GM19193 (cell line): ENCODE measurements around the gene CSTA.

ENCODE experiments used
- POLR2A ChIP-seq: IDR thresholded peaks from 4 replicates; pipeline ENCODE4 v1.6.1; 2011; ENCODE audit not compliant: insufficient read depth, insufficient read length; ENCODE audit errors: extremely low read depth

CSTA gene, protein sequence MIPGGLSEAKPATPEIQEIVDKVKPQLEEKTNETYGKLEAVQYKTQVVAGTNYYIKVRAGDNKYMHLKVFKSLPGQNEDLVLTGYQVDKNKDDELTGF

GRCh38 chr3:122324871-122325323, at the start of gene CSTA:
TSS of gene CSTA (plus strand) at chr3:122325248. CDS start at chr3:122325293, 45 bp downstream.
- no peak for TF ChIP-seq POLR2A

DNA sequence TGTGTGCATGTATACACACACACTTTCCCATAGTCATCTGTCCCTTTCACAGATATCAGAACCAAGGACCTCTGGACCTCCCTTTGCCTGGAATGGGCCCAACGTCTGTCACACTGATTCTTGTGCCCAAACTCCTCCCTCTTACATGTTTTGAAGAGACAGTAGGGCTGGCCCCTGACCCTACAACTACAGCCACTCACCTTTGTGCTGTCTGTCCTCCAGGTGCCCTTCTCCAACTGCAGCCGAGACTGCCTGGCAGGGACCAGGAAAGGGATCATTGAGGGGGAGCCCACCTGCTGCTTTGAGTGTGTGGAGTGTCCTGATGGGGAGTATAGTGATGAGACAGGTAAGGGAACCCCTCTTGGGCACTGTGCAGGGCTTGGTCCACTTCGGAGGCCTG, 43.2 kb upstream of the CSTA start:
- no peak for TF ChIP-seq POLR2A

DNA sequence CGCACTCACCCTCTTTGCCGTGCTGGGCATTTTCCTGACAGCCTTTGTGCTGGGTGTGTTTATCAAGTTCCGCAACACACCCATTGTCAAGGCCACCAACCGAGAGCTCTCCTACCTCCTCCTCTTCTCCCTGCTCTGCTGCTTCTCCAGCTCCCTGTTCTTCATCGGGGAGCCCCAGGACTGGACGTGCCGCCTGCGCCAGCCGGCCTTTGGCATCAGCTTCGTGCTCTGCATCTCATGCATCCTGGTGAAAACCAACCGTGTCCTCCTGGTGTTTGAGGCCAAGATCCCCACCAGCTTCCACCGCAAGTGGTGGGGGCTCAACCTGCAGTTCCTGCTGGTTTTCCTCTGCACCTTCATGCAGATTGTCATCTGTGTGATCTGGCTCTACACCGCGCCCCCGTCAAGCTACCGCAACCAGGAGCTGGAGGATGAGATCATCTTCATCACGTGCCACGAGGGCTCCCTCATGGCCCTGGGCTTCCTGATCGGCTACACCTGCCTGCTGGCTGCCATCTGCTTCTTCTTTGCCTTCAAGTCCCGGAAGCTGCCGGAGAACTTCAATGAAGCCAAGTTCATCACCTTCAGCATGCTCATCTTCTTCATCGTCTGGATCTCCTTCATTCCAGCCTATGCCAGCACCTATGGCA, 41.1 kb upstream of the CSTA start:
- no peak for TF ChIP-seq POLR2A

DNA sequence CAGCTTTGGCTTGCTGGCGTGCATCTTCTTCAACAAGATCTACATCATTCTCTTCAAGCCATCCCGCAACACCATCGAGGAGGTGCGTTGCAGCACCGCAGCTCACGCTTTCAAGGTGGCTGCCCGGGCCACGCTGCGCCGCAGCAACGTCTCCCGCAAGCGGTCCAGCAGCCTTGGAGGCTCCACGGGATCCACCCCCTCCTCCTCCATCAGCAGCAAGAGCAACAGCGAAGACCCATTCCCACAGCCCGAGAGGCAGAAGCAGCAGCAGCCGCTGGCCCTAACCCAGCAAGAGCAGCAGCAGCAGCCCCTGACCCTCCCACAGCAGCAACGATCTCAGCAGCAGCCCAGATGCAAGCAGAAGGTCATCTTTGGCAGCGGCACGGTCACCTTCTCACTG, 40.6 kb upstream of the CSTA start:
- no peak for TF ChIP-seq POLR2A

DNA sequence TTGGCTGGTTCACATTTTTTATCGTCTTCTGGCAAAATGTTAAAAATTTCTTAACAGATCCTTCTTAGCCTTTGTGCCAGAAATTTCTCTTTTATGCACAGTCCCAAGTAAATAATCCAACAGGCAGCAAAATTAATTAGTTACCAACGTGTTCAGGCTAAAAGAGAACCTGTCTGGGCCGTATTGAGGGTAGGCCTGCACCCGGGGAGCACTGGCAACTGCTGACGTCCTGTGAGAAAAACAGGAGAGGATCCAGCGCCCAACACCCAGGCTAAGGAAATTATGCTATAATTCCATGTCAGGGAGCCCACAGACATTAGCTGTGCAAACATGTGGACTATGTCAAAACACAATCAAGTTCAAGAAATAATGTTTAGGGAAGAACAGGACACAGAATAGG, 30.7 kb upstream of the CSTA start:
- no peak for TF ChIP-seq POLR2A

DNA sequence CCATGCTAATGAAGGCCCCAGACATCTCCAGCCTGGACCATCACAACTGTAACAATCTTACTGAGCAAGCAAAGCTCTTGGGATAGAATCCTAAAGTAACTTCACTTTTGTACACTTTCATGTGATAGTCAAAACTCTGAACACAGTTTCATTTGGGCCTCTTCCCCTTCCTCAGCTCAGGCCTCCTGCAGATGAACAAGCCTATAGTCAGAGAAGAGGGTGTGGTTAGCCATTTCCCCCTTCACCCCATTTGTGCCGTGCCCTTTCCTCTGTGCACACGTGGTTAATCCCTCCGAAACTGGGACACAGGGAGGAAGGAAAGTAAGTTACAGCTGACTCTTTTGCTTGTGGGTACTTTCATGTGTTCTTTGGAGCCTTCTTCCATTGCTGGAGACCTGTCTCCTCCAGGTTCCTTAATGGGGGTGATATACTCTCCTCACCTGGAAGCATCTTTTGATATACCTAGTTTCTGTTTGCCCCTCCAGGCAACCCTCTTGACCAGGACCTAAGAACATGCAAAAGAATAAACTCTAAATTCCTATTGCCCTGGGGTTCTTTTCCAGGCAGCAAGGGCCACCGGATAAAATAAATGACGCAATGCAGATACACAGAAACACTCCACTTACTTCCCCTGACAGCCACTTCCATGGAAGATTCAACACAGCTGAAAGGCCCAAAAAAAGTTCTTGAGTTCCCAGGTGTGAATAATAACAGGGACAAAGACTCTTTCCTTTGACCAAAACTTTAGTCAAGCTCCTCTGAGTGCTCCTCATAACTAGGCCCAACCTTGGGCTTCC, 29.6 kb upstream of the CSTA start:
- TF ChIP-seq POLR2A: no peak

DNA sequence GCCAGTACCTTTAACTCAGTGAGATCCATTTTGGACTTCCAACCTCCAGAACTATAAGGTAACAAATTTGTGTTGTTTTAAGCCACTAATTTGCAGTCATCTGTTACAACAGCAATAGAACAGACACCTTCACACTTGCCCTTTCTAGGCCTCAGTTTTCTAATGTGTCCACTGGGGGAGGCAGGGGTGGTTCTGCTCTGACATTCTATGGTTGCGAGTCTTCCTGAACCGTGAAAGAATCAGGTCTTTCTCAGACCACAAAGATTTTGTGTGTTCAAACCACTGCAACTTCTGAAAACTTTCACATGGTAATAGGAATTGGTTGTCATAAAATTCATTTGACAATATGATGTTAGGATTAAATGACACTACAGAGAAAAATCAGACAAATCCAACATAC, 26.8 kb upstream of the CSTA start:
- no peak for TF ChIP-seq POLR2A

DNA sequence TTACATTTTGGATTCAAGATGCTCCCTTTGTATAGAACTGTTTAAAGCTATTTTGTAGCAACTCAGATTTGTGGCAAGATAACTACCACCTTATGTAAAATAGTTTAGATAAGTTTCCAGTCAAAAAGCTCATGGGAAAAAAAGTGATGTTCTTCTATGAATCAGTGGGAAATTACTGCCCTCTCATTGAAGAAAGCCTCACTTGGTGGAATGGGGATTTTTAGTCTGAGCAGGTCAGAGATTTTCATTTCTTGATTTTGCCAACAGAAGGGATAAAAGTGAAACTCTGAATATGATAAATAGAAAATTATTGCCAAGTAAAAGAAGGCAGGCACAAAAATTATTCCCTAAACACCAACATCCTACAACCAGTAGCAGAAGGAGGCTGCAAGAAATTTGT, 25.8 kb upstream of the CSTA start:
- no peak for TF ChIP-seq POLR2A

DNA sequence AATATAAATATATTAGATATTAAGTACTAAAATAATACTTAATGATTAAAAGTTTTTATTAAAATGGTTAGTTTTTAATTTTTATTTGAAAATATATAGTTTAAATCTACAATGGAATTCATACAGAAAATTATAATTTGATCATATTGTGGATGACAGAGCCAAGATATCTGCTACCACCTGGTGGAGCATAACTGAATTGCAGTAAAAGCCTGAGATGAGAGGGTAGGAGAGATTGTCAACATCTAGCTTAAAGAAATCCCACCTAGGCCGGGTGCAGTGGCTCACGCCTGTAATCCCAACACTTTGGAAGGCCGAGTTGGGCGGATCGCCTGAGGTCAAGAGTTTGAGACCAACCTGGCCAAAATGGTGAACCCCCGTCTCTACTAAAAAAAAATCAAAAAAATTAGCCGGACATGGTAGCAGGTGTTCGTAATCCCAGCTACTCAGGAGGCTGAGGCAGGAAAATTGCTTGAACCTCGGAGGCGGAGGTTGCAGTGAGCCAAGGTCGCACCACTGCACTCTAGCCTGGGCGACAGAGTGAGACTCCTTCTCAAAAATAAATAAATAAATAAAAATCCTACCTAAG, 25.1 kb upstream of the CSTA start:
- no peak for TF ChIP-seq POLR2A

GRCh38 chr3:122301063-122301462, 24.0 kb upstream of the CSTA start:
- TF ChIP-seq POLR2A: no peak

DNA sequence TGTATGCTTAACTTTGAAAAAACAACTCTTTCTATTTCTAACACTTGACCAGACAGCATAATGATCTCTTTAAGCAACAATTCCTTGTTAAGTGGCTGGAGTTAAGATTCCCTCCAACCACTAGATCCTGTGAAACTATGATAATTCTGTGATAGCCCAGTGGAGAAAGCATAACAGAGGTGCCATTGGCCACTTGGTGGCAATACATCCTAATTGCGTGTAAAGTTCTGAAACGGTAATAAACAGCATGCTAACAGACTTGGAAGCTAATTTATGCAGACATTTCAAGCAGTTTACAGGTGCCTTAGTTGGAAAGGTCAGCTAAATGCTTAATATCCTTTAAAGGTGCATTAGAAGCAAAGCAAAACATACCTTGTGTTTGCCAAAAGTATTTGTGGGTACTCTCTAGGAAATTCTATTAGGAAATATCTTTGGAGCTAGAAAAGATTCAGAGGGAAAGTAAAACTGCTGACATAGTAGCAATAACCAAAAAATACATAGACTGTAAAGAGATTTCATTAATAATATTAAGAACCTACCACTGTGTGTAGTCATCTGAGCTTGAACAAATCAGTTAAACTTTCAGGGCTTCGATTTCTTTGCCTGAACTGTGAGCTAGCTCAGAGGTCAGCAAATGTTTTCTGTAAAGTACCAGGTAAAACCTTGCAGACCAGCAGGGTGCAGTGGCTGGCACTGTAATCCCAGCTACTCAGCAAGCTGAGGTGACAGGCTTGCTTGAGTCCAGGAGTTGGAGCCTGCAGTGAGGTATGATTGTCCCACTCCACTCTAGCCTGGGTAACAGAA, 19.0 kb upstream of the CSTA start:
- TF ChIP-seq POLR2A: no peak

DNA sequence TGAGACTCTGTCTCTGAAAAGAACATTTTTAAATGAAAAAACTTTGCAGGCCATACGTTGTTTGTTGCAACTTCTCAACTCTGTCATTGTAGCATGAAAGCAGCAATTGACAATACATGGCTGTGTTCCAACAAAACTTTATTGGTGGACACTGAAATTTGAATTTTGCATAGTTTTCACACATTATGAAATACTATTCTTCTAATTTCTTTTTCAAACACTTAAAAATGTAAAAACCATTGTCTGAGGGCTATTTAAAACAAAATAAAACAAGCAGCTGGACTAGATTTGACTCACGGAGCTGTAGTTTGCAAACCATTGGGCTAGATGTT, 18.5 kb upstream of the CSTA start:
- no peak for TF ChIP-seq POLR2A

DNA sequence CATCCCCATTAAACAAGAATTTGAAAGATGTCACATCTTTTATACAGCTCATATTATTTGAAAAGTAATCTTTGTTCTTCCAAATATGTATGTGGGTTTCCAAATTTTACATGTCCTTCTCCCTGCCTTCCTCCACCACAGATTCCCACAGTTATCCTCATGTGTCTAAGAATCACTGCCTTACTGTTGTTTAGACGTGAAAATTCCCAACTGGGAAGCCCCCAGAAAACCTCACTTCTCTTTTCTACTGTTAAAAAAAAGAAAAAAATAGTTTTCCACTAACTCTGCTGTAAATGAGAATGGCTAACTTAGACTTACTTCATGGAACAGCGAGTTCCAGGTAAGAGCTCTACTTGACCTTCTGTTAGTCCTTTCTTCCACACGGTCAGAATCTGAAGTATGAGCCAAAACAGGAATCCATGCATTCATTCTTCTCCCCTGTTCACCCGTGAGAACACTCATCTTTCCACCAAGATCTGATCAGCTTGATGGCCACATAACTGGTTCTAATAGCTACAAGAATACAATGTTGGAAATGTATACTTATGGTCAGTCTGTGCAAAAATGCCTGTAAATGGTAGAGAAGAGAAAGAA, 17.9 kb upstream of the CSTA start:
- no peak for TF ChIP-seq POLR2A

DNA sequence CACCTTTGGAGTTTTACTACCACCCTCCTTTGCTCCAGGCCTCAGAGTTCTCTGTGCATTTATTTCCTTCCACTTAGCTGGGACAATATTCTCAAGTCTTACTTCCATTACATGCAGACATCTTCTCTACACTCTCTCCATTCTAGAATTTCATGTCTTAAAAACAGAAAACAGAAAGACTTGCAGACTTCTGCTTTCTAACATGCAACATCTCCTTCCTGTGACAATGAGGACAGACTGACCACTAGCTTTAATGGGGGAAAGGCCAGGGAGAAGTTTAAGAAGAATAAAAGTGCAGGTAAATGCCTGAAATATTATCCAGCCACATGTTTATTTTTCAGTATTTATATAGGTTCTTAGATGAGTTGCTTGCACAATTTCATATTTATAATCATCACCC, 17.1 kb upstream of the CSTA start:
- no peak for TF ChIP-seq POLR2A

DNA sequence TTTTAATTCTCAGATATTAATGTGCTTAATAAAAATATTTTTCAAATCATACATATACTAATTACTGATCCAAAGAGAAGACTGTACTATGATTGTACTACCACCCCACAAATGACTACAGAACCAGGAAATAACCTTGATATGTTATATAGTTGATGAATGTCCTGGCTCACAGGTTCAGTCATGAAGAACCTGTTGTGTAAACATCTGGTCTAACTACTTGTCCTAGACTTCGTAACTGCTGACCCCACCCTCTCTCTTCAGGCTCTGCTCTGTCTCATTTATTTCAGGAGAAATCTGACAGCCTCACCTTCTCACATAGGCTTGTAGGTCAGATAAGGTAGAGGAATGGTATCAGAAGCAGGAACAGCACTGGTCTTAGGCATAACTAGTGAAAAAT, 14.7 kb upstream of the CSTA start:
- no peak for TF ChIP-seq POLR2A
